GM12878 (cell line): ENCODE results near the gene CRHBP. TPM values are rescaled to one million over a fixed set of nuclear protein-coding genes. Genes with fewer than 3 reads are reported as not detected.

Experiments
- ATAC-seq: fragments of 200-7000 bp; cut with Tn5 transposase; 3 replicates; pipeline ENCODE4 v1.9.1; 2020; ENCODE audit warnings: mild to moderate bottlenecking, moderate library complexity
- BruUV-seq: library from RNA; stranded (reverse); fragments of 400-500 nt; replicated peaks from 2 replicates; lab custom pipeline; 2021; lab: Mats Ljungman, UMichigan
- CTCF ChIA-PET: fragments of 300-600 bp; sonication (Branson Sonifier 250); formaldehyde crosslinking; extraction: SDS; loops from one replicate; lab custom pipeline; 2021; ENCODE audit warnings: inconsistent platforms; lab: Yijun Ruan, JAX
- POLR2A ChIA-PET: fragments of 350-600 bp; formaldehyde crosslinking; extraction: SDS; loops from one replicate; lab custom pipeline; 2021; ENCODE audit warnings: inconsistent platforms; lab: Charles Lee
- RAD21 ChIA-PET: fragments of 300-600 bp; sonication (Branson Sonifier 250); formaldehyde crosslinking; loops from one replicate; lab custom pipeline; 2023; ENCODE audit warnings: antibody characterized with exemption; ENCODE audit not compliant: unreplicated experiment; lab: Charles Lee
- SMC1A ChIA-PET: fragments of 300-600 bp; sonication (Branson Sonifier 250); formaldehyde crosslinking; loops from one replicate; lab custom pipeline; 2023; ENCODE audit not compliant: unreplicated experiment, uncharacterized antibody; lab: Charles Lee
- DNase-seq: peaks from one replicate; pipeline ENCODE4 v3.0.0-alpha.2; 2011; ENCODE audit warnings: low read depth, low spot score
- FAIRE-seq: peaks from 3 replicates; lab custom pipeline; 2011; peaks lifted over from hg19 to GRCh38; lab: Jason Lieb, UNC
- H2AFZ ChIP-seq: 2 replicates; pipeline ENCODE4 v1.6.0; 2011; ENCODE audit warnings: low read depth, low read length, control low read depth; ENCODE audit not compliant: control insufficient read depth
- H3K27ac ChIP-seq: 2 replicates; pipeline ENCODE4 v1.5.1; 2011; ENCODE audit warnings: control low read depth; ENCODE audit not compliant: control insufficient read depth, insufficient read depth
- H3K27me3 ChIP-seq, 2 experiments: replicated peaks in 1 of 2; 2 replicates each; pipeline versions ENCODE4 v1.6.0 to v1.6.1; 2011; ENCODE audit warnings: low read length in 1 of 2; ENCODE audit not compliant: control insufficient read depth in 2 of 2, insufficient read depth in 2 of 2
- H3K36me3 ChIP-seq, 2 experiments: 2 replicates each; pipeline ENCODE4 v1.5.1; 2011; ENCODE audit warnings: low read length in 1 of 2; ENCODE audit not compliant: control insufficient read depth in 2 of 2, insufficient read depth in 2 of 2
- H3K4me1 ChIP-seq: 2 replicates; pipeline ENCODE4 v1.6.1; 2011; ENCODE audit warnings: mild to moderate bottlenecking, low read length, moderate library complexity, mixed read lengths; ENCODE audit not compliant: control insufficient read depth, insufficient read depth
- H3K4me2 ChIP-seq: 2 replicates; pipeline ENCODE4 v1.6.0; 2011; ENCODE audit warnings: control low read depth; ENCODE audit not compliant: control insufficient read depth, insufficient read depth
- H3K4me3 ChIP-seq: fragments of 200-600 bp; sonication (generic); 2 replicates; pipeline ENCODE4 v1.5.1; 2016
- H3K79me2 ChIP-seq: 2 replicates; pipeline ENCODE4 v1.6.0; 2011; ENCODE audit warnings: low read length; ENCODE audit not compliant: control insufficient read depth, insufficient read depth
- H3K9ac ChIP-seq: 2 replicates; pipeline ENCODE4 v1.8.0; 2011; ENCODE audit warnings: low read length, control low read depth, mixed read lengths; ENCODE audit not compliant: control insufficient read depth, insufficient read depth
- H3K9me3 ChIP-seq: replicated peaks from 3 replicates; pipeline ENCODE4 v1.5.1; 2011; ENCODE audit warnings: mild to moderate bottlenecking, low read length; ENCODE audit not compliant: control insufficient read depth, insufficient read depth
- H4K20me1 ChIP-seq: 2 replicates; pipeline ENCODE4 v1.6.0; 2011; ENCODE audit not compliant: control insufficient read depth, insufficient read depth
- ATF7 ChIP-seq: fragments of 450-650 bp; IDR thresholded peaks from 2 replicates; pipeline ENCODE4 v1.6.1; 2016; ENCODE audit warnings: low read depth, mild to moderate bottlenecking
- BCL11A ChIP-seq: IDR thresholded peaks from 2 replicates; pipeline ENCODE4 v1.6.1; 2011; ENCODE audit warnings: low read depth, low read length
- BMI1 ChIP-seq: fragments of 450-650 bp; IDR thresholded peaks from 2 replicates; pipeline ENCODE4 v1.6.1; 2016; ENCODE audit warnings: mild to moderate bottlenecking, moderate library complexity, borderline replicate concordance
- CHD1 ChIP-seq: IDR thresholded peaks from 2 replicates; pipeline ENCODE4 v1.6.1; 2012; ENCODE audit warnings: low read depth, low read length, improper control_type of control experiment
- EZH2 ChIP-seq: IDR thresholded peaks from 2 replicates; pipeline ENCODE4 v1.6.1; 2012; ENCODE audit warnings: low read depth, mild to moderate bottlenecking, control low read depth, inconsistent platforms, low read length, borderline replicate concordance; ENCODE audit not compliant: control insufficient read depth
- GATAD2B ChIP-seq: fragments of 450-650 bp; conservative IDR thresholded peaks from 2 replicates; pipeline ENCODE4 v1.6.1; 2017; ENCODE audit warnings: low read depth, mild to moderate bottlenecking, moderate library complexity
- HDAC2 ChIP-seq: fragments of 200-600 bp; sonication (generic); IDR thresholded peaks from 2 replicates; pipeline ENCODE4 v1.6.1; 2017
- IRF5 ChIP-seq: fragments of 450-650 bp; IDR thresholded peaks from 2 replicates; pipeline ENCODE4 v1.6.1; 2017; ENCODE audit warnings: borderline replicate concordance
- KDM1A ChIP-seq: fragments of 200-600 bp; sonication (generic); IDR thresholded peaks from 2 replicates; pipeline ENCODE4 v1.6.1; 2016; ENCODE audit warnings: borderline replicate concordance
- MEF2B ChIP-seq: fragments of 450-650 bp; IDR thresholded peaks from 2 replicates; pipeline ENCODE4 v1.6.1; 2018; ENCODE audit warnings: mild to moderate bottlenecking, moderate library complexity; ENCODE audit not compliant: partially characterized antibody, poor library complexity, severe bottlenecking
- MTA2 ChIP-seq: fragments of 450-650 bp; IDR thresholded peaks from 2 replicates; pipeline ENCODE4 v1.6.1; 2016; ENCODE audit warnings: low read depth, mild to moderate bottlenecking, moderate library complexity
- NFYB ChIP-seq: IDR thresholded peaks from 2 replicates; pipeline ENCODE4 v1.6.1; 2011; ENCODE audit warnings: low read depth, mild to moderate bottlenecking, low read length, improper control_type of control experiment, moderate library complexity; ENCODE audit not compliant: insufficient read depth
- SIN3A ChIP-seq: IDR thresholded peaks from 2 replicates; pipeline ENCODE4 v1.6.1; 2012; ENCODE audit warnings: low read depth, low read length, improper control_type of control experiment
- SRF ChIP-seq, 2 experiments: IDR thresholded peaks; 2 replicates each; pipeline ENCODE4 v1.6.1; 2011; ENCODE audit warnings: low read depth in 2 of 2, low read length in 2 of 2, mild to moderate bottlenecking in 1 of 2, moderate library complexity in 1 of 2
- STAT3 ChIP-seq: IDR thresholded peaks from 2 replicates; pipeline ENCODE4 v1.6.1; 2011; ENCODE audit warnings: low read depth, low read length, improper control_type of control experiment
- SUPT20H ChIP-seq: IDR thresholded peaks from 2 replicates; pipeline ENCODE4 v1.6.1; 2011; ENCODE audit warnings: low read depth, mild to moderate bottlenecking, low read length, moderate library complexity, borderline replicate concordance; ENCODE audit not compliant: control insufficient read depth
- TCF3 ChIP-seq: IDR thresholded peaks from 2 replicates; pipeline ENCODE4 v1.6.1; 2012; ENCODE audit warnings: low read depth, mild to moderate bottlenecking, low read length, borderline replicate concordance; ENCODE audit not compliant: insufficient read depth
- WRNIP1 ChIP-seq: IDR thresholded peaks from 2 replicates; pipeline ENCODE4 v1.6.1; 2011; ENCODE audit warnings: low read depth, low read length, improper control_type of control experiment, borderline replicate concordance
- WGBS: methylation state at CpG from one replicate; pipeline ENCODE4 v1.1.6; 2016; ENCODE audit warnings: low lambda C conversion rate; ENCODE audit not compliant: insufficient replicate concordance, insufficient coverage; ENCODE audit errors: missing lambda C conversion rate; 5-methylcytosine and 5-hydroxymethylcytosine counted together
- in situ Hi-C: fragments of 300-500 bp; cut with MboI; formaldehyde crosslinking; loops from 9 replicates; pipeline ENCODE4 v1.14.3; 2018; ENCODE audit warnings: mixed read lengths
- intact Hi-C: fragments of 100-400 bp; cut with micrococcal nuclease; formaldehyde crosslinking; loops from one replicate; pipeline ENCODE4 v1.14.2; 2022; ENCODE audit not compliant: unreplicated experiment
- polyA plus RNA-seq, 11 experiments: library from polyadenylated mRNA; depleted of rRNA in 4 of 11; unstranded in 6 of 11; stranded (reverse) in 5 of 11; fragments of >200 nt; fragmentation: Nextera tagmentation in 4 of 11; fragmentation: Illumina TruSeq in 1 of 11; extraction: Ambion mirVana in 4 of 11; extraction: Trizol in 1 of 11; gene quantifications; 1 replicate in 1 of 11; 2 replicates in 10 of 11; pipeline versions ENCODE4 v1.2.1 to v1.2.3, GENCODE V29; 2011 to 2016; ENCODE audit warnings: inconsistent platforms in 2 of 11, missing spikeins in 2 of 11, low read depth in 1 of 11
- total RNA-seq, 4 experiments: library from RNA; depleted of rRNA in 3 of 4; stranded (reverse); fragments of >200 nt in 3 of 4; fragmentation: Illumina TruSeq in 1 of 4; extraction: Trizol in 1 of 4; gene quantifications; 2 replicates each; pipeline versions ENCODE4 v1.2.1 to v1.2.3, GENCODE V29; 2013 to 2021

The CRHBP gene
- total and polyA plus RNA-seq, 10 of the 15 experiments (the other 5 are each of a cell fraction or from before 2014, with no cell fraction given): 0.04 to 0.32 TPM; not detected in 8

GRCh38 chr5:76942581-76942980 lies 10.3 kb upstream of the CRHBP start:
- peaks cover 2% of the 10 kb centered on the region; the same call in 1 of the 3 replicates for H3K9me3 ChIP-seq
- FAIRE-seq: no peak
- DNase-seq: no peak
- no peaks in the 10 kb centered on the region for H3K27me3 ChIP-seq
- in situ Hi-C loops (no loop called here), intact Hi-C loops (no loop called here)
- H2AFZ ChIP-seq: no peak overlapping the region
- ChIA-PET RAD21 (no interaction called here), SMC1A (interaction anchor here (0.9 kb wide), 2 partner anchors 11 to 14 kb away, joined by 3 read pairs; no protein-coding TSS in a partner anchor), CTCF (no interaction called here), POLR2A (no interaction called here)
- 4% methylated on average over 1 of the region's 1 CpG for WGBS
- H3K4me1 ChIP-seq: peaks cover 5% of the 10 kb centered on the region
- no peaks in the 10 kb centered on the region for H3K79me2 ChIP-seq
- no peaks in the 10 kb centered on the region for H3K36me3 ChIP-seq
- H3K27ac ChIP-seq: no peak overlapping the region
- no peaks in the 10 kb centered on the region for H4K20me1 ChIP-seq
- H3K9ac ChIP-seq: no peak overlapping the region
- ATAC-seq: no peak
- no peak overlapping the region for H3K4me2 ChIP-seq
- BruUV-seq: no TSS peak
- H3K4me3 ChIP-seq: no peak overlapping the region
- TF ChIP-seq IRF5: no peak
- TF ChIP-seq SUPT20H: no peak
- TF ChIP-seq ATF7: no peak
- no peak for TF ChIP-seq MTA2
- TF ChIP-seq WRNIP1: no peak
- no peak for TF ChIP-seq HDAC2
- no peak for TF ChIP-seq CHD1
- TF ChIP-seq KDM1A: no peak
- TF ChIP-seq SRF (IDR thresholded peaks at IDR 0.05; ENCODE audit: low read depth in 2 of 2, low read length in 2 of 2): no peak
- TF ChIP-seq STAT3: no peak
- TF ChIP-seq TCF3: no peak
- no peak for TF ChIP-seq MEF2B
- no peak for TF ChIP-seq BCL11A
- no peak for TF ChIP-seq NFYB
- no peak for TF ChIP-seq EZH2
- no peak for TF ChIP-seq BMI1
- no peak for TF ChIP-seq SIN3A
- no peak for TF ChIP-seq GATAD2B
- TF ChIP-seq, all 136 proteins: peak for 0
